Measurements from ENCODE around the gene SV2C. TPM values are rescaled to one million over a fixed set of nuclear protein-coding genes. Genes with fewer than 3 reads are reported as not detected.

Gene SV2C
- total and polyA plus RNA-seq, 11 donors = 0.12 to 0.29 (median 0.20) TPM; not detected in 5

GRCh38 chr5:76178913-76179312 is 95.7 kb downstream of the SV2C start:
- 57 to 83% (median 68%) methylated on average over 5 of the region's 5 CpGs for WGBS, 4 donors
- H3K9me3 ChIP-seq = no peaks in the 10 kb centered on the region
- H3K27ac ChIP-seq = no peak overlapping the region
- TF ChIP-seq POLR2A (IDR thresholded peaks at IDR 0.05) = no peak
- no peak for TF ChIP-seq CTCF (IDR thresholded peaks at IDR 0.05)
- DNase-seq = no peak
- intact Hi-C loops (cut with DNase I) = loop anchor here in 3 of 10 donors (5.0 to 10.0 kb wide), 3 partner anchors 442 to 944 kb away; partner anchors contain the start of gene ANKRD31 (in 1 of the 3)
- no peak for ATAC-seq
- H3K4me3 ChIP-seq = no peak overlapping the region
- H3K27me3 ChIP-seq = peaks cover 0 to 9% (median 0%) of the 10 kb centered on the region in 9 donors
- peaks cover 0 to 13% (median 0%) of the 10 kb centered on the region in 12 donors for H3K4me1 ChIP-seq
- H3K36me3 ChIP-seq = no peaks in the 10 kb centered on the region

GRCh38 chr5:76180814-76181805 is 97.9 kb downstream of the SV2C start:
- ATAC-seq = peak in 1 of 4 donors; percentile 53
- H3K27ac ChIP-seq = peak overlapping the region in 1 of 12 donors; percentile 3

GRCh38 chr5:76187386-76187785 is 104.2 kb downstream of the SV2C start:
- no peak overlapping the region for H3K27ac ChIP-seq
- H3K36me3 ChIP-seq = no peaks in the 10 kb centered on the region
- ATAC-seq (no peak), DNase-seq (no peak)
- intact Hi-C loops (cut with DNase I) = no loop called here
- TF ChIP-seq POLR2A (IDR thresholded peaks at IDR 0.05) (no peak), CTCF (IDR thresholded peaks at IDR 0.05) (no peak)
- no peaks in the 10 kb centered on the region for H3K27me3 ChIP-seq
- H3K9me3 ChIP-seq = no peaks in the 10 kb centered on the region
- H3K4me3 ChIP-seq = no peak overlapping the region
- no peaks in the 10 kb centered on the region for H3K4me1 ChIP-seq

More at GRCh38 chr5:76180814-76181805, 97.9 kb downstream of the SV2C start:
- Histone ChIP-seq H3K36me3 (no peaks in the 10 kb centered on the region), H3K4me3 (no peak overlapping the region), H3K9me3 (no peaks in the 10 kb centered on the region), H3K27me3 (peaks cover 0 to under 1% (median 0%) of the 10 kb centered on the region in 9 donors), H3K4me1 (peaks cover 0 to 4% (median 0%) of the 10 kb centered on the region in 12 donors)
- WGBS, 4 donors = 82 to 91% (median 85%) methylated on average over 8 of the region's 8 CpGs
- TF ChIP-seq POLR2A (IDR thresholded peaks at IDR 0.05) (no peak), CTCF (IDR thresholded peaks at IDR 0.05) (no peak)
- no peak for DNase-seq
- intact Hi-C loops (cut with DNase I) = no loop called here

GRCh38 chr5:76190356-76190755 is 107.2 kb downstream of the SV2C start:
- no peaks in the 10 kb centered on the region for H3K36me3 ChIP-seq
- intact Hi-C loops (cut with DNase I) = no loop called here
- H3K9me3 ChIP-seq = no peaks in the 10 kb centered on the region
- no peaks in the 10 kb centered on the region for H3K4me1 ChIP-seq
- no peak for ATAC-seq
- no peak for DNase-seq
- no peak overlapping the region for H3K27ac ChIP-seq
- H3K4me3 ChIP-seq = no peak overlapping the region
- WGBS, 4 donors = 80 to 95% (median 92%) methylated on average over 3 of the region's 3 CpGs
- TF ChIP-seq POLR2A (IDR thresholded peaks at IDR 0.05) (no peak), CTCF (IDR thresholded peaks at IDR 0.05) (no peak)
- peaks cover 0 to 8% (median 2%) of the 10 kb centered on the region in 9 donors for H3K27me3 ChIP-seq

Measured in heart left ventricle (tissue), 16 donors.